Mononuclear cell (primary cell): ENCODE results near the gene PSMD2. TPM values are rescaled to one million over a fixed set of nuclear protein-coding genes. Genes with fewer than 3 reads are reported as not detected.
"Not testable (repeated sequence)": the region's sequence is repeated elsewhere in the genome, so short reads cannot be mapped to it uniquely, and the experiment has no call there.

ENCODE experiments used
- H3K27me3 ChIP-seq: 2 replicates; pipeline ENCODE4 v1.6.0; 2011; ENCODE audit warnings: low read length, control low read depth; ENCODE audit not compliant: insufficient read depth
- H3K4me1 ChIP-seq: 2 replicates; pipeline ENCODE4 v1.5.1; 2011; ENCODE audit warnings: mild to moderate bottlenecking, low read length, control low read depth; ENCODE audit not compliant: insufficient read depth
- H3K4me3 ChIP-seq: 2 replicates; pipeline ENCODE4 v1.5.1; 2011; ENCODE audit warnings: mild to moderate bottlenecking, low read length, moderate library complexity
- H3K9me3 ChIP-seq: 2 replicates; pipeline ENCODE4 v1.5.1; 2011; ENCODE audit warnings: low read depth, mild to moderate bottlenecking, control low read depth, low read length
- total RNA-seq: library from RNA; depleted of rRNA; stranded (reverse); fragments of >200 nt; gene quantifications from one replicate; pipeline ENCODE4 v1.2.3, GENCODE V29; 2012

Gene PSMD2
- total RNA-seq, 1 donor, result 119 TPM

DNA sequence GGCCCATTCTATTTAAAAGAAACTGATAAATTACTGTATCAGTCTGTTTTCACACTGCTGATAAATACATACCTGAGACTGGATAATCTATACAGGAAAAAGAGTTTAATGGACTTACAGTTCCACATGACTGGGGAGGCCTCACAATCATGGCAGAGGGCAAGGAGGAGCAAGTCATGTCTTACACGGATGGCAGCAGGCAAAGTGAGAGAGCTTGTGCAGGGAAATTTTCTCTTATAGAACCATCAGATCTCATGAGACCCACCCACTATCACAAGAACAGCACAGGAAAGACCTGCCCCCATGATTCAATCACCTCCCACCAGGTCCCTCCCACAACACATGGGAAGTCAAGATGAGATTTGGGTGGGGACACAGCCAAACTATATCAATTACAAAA is 31.8 kb upstream of the PSMD2 start:
- H3K4me3 ChIP-seq, result not testable (repeated sequence)
- H3K27me3 ChIP-seq, result peaks cover 33% of the 10 kb centered on the region

GRCh38 chr3:184272269-184272668 is 26.8 kb upstream of the PSMD2 start:
- H3K4me1 ChIP-seq, result no peaks in the 10 kb centered on the region
- H3K9me3 ChIP-seq, result no peaks in the 10 kb centered on the region
- H3K27me3 ChIP-seq, result peaks cover 35% of the 10 kb centered on the region
- no peak overlapping the region for H3K4me3 ChIP-seq

More for the DNA sequence above, 31.8 kb upstream of the PSMD2 start:
- not testable (repeated sequence) for H3K4me1 ChIP-seq, H3K9me3 ChIP-seq

- H3K4me1 ChIP-seq, result no peaks in the 10 kb centered on the region
- H3K27me3 ChIP-seq, result peaks cover 34% of the 10 kb centered on the region
Measured at GRCh38 chr3:184275381-184275701, 23.7 kb upstream of the PSMD2 start.

DNA sequence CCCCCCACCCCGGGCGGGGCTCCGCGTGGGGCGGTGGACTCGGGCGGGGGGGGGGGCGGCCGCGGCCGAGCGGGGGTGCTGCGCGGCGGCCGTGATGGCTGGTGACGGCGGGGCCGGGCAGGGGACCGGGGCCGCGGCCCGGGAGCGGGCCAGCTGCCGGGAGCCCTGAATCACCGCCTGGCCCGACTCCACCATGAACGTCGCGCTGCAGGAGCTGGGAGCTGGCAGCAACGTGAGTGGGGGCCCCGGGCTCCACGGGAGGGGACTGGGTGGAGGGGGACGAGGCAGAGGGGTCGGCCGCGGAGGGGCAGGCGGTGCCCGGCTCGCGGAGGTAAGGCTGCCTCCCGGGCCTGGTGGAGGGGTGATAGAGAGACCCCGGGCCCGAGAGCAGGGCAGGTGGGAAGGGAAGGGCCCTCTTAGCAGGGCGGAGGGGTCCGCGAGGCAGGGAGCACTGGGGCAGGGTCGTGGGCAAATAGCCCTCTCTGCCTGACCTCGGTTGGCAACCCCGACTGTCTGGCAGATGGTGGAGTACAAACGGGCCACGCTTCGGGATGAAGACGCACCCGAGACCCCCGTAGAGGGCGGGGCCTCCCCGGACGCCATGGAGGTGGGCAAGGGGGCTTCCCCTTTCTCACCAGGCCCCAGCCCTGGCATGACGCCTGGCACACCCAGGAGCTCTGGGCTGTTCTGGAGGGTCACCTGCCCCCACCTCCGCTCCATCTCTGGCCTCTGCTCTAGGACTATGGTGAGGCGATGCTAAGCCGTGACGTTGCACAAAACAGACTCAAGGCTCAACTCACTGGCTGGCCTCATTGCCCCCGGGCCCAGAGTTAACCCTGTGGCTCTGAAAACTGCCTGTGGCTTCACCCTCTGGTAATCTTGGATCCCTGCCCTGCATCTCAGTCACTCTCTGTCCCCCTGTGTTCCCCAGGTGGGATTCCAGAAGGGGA is 22.8 kb upstream of the PSMD2 start, which contains the start of gene ECE2:
TSS of gene ECE2 (plus strand) at position 62 of the 950 bp plus-strand sequence. CDS start at position 194, 132 bp downstream.
- no peaks in the 10 kb centered on the region for H3K9me3 ChIP-seq
- H3K27me3 ChIP-seq, result peaks cover 34% of the 10 kb centered on the region
- H3K4me1 ChIP-seq, result no peaks in the 10 kb centered on the region
- H3K4me3 ChIP-seq, result no peak within 1 kb of the TSS

More at GRCh38 chr3:184275381-184275701, 23.7 kb upstream of the PSMD2 start:
- Histone ChIP-seq H3K4me3 (no peak overlapping the region), H3K9me3 (no peaks in the 10 kb centered on the region)

GRCh38 chr3:184277366-184277765 is 21.7 kb upstream of the PSMD2 start:
- H3K4me1 ChIP-seq, result no peaks in the 10 kb centered on the region
- no peak overlapping the region for H3K4me3 ChIP-seq
- no peaks in the 10 kb centered on the region for H3K9me3 ChIP-seq
- H3K27me3 ChIP-seq, result peaks cover 34% of the 10 kb centered on the region

- peaks cover 3% of the 10 kb centered on the region for H3K27me3 ChIP-seq
- H3K4me1 ChIP-seq, result peaks cover 5% of the 10 kb centered on the region
- no peak overlapping the region for H3K4me3 ChIP-seq
- H3K9me3 ChIP-seq, result no peaks in the 10 kb centered on the region
Measured at GRCh38 chr3:184282941-184283340, 16.1 kb upstream of the PSMD2 start.

GRCh38 chr3:184283681-184284080 is 15.4 kb upstream of the PSMD2 start:
- Histone ChIP-seq H3K4me3 (no peak overlapping the region), H3K4me1 (peaks cover 5% of the 10 kb centered on the region), H3K9me3 (no peaks in the 10 kb centered on the region), H3K27me3 (no peaks in the 10 kb centered on the region)

DNA sequence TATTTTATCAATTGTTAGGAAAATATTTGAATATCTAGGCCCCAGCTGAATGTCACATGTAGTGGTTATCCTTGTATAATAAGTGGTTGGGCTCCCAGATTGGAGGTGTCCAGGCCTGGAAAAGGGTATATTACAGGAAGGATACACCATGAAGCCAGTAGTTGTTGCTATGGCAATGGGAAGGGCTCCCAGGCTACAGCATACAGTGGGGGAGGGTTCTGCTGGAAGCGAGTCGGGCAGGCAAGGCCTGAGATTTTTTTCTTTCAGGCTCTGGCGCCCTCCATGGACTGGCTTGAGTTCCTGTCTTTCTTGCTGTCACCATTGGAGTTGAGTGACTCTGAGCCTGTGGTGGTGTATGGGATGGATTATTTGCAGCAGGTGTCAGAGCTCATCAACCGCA is 14.3 kb upstream of the PSMD2 start:
- H3K4me3 ChIP-seq, result no peak overlapping the region
- no peaks in the 10 kb centered on the region for H3K9me3 ChIP-seq
- H3K4me1 ChIP-seq, result peaks cover 5% of the 10 kb centered on the region
- no peaks in the 10 kb centered on the region for H3K27me3 ChIP-seq

DNA sequence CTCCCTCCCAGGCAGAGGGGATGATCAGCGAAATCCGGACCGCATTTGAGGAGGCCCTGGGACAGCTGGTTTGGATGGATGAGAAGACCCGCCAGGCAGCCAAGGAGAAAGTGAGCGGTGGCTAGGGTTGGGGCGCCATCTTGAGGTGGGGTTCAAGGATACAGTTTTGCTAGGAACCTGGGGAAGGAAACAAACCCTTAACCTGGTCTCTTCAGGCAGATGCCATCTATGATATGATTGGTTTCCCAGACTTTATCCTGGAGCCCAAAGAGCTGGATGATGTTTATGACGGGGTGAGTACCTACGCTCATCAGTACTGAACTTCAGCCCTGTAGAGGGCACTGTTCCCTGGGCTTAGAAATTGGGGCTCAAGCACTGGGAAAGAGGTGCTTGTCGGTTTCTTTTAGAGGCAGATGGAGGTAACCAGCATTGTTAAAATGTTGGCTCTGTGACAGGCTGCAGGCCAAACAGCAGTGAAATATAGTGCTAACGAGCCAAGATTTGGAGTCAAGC is 9.6 kb upstream of the PSMD2 start:
- no peaks in the 10 kb centered on the region for H3K27me3 ChIP-seq
- H3K4me1 ChIP-seq, result peaks cover 4% of the 10 kb centered on the region
- no peak overlapping the region for H3K4me3 ChIP-seq
- H3K9me3 ChIP-seq, result no peaks in the 10 kb centered on the region

DNA sequence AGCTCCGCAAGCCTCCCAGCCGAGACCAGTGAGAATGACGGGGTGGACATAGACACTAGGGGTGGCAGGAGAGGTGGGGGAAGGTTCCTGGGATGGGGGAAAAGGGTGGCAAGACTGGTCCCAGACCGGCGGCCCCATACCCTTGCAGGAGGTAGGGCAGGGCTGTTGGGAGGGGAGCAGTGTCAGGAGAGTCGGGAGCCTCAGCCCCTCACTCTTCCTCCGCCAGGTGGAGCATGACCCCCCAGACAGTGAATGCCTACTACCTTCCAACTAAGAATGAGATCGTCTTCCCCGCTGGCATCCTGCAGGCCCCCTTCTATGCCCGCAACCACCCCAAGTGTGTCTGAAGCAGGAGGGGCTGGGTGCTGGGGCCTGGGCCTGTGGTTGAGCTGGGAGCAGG is 8.7 kb upstream of the PSMD2 start:
- no peaks in the 10 kb centered on the region for H3K9me3 ChIP-seq
- no peak overlapping the region for H3K4me3 ChIP-seq
- no peaks in the 10 kb centered on the region for H3K4me1 ChIP-seq
- no peaks in the 10 kb centered on the region for H3K27me3 ChIP-seq

DNA sequence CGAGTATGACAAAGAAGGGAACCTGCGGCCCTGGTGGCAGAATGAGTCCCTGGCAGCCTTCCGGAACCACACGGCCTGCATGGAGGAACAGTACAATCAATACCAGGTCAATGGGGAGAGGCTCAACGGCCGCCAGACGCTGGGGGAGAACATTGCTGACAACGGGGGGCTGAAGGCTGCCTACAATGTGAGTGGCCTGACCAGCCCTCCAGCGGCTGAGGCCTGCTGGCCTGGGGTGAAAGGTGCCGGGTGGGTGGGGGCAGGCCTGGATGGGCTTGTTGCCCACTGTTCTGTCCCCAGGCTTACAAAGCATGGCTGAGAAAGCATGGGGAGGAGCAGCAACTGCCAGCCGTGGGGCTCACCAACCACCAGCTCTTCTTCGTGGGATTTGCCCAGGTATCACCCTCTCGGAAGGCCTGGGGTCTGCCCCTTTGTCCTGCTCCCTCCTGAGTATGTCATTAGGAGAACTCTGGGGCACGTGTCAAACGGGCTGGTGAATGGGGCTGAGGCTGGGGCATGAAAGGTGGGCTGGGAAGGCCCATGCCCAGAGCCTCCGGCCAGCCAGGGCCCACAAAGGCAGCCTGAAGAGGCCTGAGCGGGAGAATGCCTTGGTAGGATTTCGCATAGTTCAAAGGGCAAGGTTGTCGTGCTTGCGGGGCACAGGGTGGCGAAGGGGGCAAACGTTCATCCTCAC is 7.8 kb upstream of the PSMD2 start:
- H3K4me3 ChIP-seq, result no peak overlapping the region
- H3K4me1 ChIP-seq, result no peaks in the 10 kb centered on the region
- H3K27me3 ChIP-seq, result no peaks in the 10 kb centered on the region
- no peaks in the 10 kb centered on the region for H3K9me3 ChIP-seq

GRCh38 chr3:184291738-184292445 is 7.1 kb upstream of the PSMD2 start:
- H3K9me3 ChIP-seq, result no peaks in the 10 kb centered on the region
- H3K27me3 ChIP-seq, result no peaks in the 10 kb centered on the region
- H3K4me1 ChIP-seq, result no peaks in the 10 kb centered on the region
- no peak overlapping the region for H3K4me3 ChIP-seq

DNA sequence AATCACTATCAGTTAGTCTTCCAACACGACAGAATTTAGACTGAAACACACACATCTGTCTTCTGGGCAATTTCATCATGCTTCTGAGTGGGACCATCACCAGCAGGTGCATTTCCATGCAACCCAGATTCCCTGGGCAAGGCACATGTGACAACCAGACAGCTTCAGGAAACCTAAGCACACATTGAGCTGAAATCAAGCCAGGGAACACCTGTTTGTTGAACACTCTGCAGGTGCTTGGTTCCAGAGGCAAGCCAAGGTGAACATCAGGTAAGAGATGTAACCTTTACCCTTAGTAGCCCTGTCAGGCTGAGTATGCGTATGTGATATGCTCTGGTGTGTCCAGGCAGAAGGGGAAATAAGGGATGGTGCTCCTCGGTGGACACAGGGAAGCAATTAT is 3.3 kb upstream of the PSMD2 start:
- Histone ChIP-seq H3K4me3 (no peak overlapping the region), H3K4me1 (peaks cover 18% of the 10 kb centered on the region), H3K27me3 (no peaks in the 10 kb centered on the region), H3K9me3 (no peaks in the 10 kb centered on the region)

DNA sequence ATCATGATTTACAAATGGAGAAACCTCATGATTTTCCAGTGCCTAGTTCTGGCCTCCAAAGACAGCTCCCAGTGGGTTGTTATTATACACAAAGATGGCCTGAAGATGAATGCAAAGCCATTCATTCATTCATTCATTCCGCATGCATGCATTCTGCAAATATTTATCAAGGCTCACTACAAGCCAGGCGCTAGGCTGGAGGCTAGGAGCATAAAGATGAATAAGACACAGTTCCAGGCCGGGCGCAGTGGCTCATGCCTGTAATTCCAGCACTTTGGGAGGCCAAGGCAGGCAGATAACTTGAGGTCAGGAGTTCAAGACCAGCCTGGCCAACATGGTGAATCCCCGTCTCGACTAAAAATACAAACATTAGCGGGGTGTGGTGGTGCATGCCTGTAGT is 2.4 kb upstream of the PSMD2 start:
- no peak overlapping the region for H3K4me3 ChIP-seq
- peaks cover 21% of the 10 kb centered on the region for H3K4me1 ChIP-seq
- no peaks in the 10 kb centered on the region for H3K9me3 ChIP-seq
- no peaks in the 10 kb centered on the region for H3K27me3 ChIP-seq
